Glomerular visceral epithelial cell (primary cell): Measurements from ENCODE around the gene HSD17B10.
"Not testable (repeated sequence)": the region's sequence is repeated elsewhere in the genome, so short reads cannot be mapped to it uniquely, and the experiment has no call there.

Experiments used
- DNase-seq: peaks from one replicate; pipeline ENCODE4 v3.0.0-alpha.2; 2016; ENCODE audit errors: extremely low spot score

HSD17B10 gene

DNA sequence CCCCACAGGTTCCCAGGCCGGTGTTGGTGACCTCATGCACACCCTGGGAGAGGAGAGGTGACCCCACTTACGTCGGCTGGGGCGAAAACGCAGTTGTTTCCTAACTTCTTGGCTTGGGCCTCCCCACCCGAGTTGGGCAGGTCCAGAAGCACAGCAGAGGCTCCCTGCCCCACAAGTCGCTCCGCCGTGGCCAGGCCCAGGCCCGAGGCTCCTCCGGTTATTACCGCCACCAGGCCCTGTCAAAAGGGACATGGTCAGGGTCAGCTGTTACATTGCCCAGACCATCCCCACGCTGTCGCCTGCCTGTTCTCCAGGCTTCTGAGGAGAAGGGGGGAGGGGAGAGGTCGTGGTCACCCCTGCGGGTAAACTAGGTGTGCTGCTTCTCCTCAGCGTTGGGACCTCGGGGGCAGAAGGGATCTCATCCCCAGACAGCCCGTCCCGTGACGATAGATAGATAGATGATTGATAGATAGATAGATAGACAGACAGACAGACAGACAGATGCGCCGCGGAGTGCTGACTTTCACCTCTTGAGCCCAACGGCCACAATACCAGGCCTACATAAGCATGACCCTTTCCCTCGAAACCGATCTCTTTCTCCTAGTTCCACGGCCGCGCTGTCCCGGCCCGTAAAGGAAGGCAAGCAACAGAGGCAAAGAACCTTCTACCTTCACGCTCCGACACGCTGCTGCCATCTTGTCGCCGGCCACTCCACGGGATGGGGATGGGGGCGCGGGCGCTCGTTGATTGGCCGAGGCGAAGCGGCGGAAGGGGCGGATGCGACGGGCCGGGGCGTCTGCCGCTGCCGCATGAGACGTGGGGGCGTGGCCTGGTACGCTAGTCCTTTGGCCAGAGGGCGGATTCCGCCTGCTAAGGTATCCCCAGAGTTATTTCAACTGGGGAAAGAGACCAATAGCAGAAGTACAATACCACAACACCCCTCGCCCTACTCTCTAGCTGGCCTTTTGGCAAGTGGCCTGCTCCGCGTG is at the start of gene HSD17B10:
Gene HSD17B10 (minus strand): TSS at position 720 of the 989 bp plus-strand sequence. CDS start 25 bp downstream, at position 695.
- peak; percentile 81 for DNase-seq

DNA sequence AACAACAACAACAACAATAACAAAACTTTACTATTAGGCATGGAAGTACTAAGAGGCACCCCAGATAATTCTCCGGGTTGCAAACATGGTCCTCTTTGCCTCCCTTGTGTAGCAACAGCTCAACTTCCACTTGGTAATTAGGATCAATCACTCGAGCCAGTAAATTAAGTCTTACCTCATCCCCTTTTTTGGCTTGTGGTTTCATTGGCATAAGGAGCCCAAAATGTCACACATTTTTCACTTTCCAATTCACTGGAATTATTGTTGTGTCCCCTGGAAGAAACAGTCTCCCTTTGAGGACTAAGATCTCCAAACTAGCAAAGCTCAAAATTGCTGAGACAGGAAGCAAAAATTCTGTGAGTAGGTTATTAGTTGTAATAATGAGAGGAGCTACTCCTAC is 49.2 kb upstream of the HSD17B10 start:
- no peak for DNase-seq

DNA sequence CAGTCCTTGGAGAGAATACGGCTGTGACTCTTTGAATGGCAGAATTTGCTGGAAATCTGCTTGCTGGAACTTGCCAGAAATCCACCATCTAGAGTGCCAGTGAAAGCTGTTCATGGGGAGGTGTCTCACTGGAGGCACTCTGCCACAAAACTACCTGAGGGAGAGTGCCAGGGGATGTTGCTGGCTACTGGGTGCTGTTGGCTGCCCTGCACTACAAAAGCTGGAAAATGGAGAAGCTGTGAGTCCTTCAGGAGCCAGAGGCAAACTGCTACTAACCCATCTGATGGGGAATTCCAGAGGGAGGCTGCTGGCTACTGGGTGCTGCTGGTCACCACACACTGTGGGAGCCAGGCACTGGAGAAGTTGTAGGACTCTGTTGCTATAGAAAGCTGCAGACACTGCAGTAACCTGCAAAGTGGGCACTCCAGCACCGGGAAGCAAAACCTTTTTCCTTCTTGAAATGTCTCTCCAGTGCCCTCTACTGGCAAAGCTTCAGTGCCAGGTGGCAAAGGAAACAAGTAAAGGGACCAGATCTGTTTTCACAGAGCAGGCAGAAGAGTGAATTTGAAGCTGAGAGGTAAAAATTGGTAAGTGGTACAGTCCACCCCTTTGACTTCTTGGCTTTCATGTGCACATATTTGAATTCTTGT is 47.8 kb upstream of the HSD17B10 start:
- peak; percentile 42 for DNase-seq

DNA sequence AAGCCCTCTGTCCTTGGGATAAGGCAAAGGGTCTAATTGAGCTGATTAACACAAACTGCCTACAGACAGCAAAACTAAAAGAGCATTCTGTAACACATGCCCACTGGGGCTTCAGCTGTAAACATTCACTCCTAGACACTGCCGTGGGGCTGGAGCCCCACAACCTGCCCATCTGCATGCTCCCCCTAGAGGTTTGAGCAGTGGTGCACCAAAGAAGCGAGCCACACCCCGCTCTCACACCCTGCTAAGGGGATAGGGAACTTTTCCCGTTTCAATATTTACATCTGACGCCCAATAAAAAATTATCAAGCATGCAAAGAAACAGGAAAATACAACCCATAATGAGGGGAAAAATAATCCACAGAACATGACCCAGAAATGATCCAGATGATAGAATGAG is 46.9 kb upstream of the HSD17B10 start:
- DNase-seq = no peak

DNA sequence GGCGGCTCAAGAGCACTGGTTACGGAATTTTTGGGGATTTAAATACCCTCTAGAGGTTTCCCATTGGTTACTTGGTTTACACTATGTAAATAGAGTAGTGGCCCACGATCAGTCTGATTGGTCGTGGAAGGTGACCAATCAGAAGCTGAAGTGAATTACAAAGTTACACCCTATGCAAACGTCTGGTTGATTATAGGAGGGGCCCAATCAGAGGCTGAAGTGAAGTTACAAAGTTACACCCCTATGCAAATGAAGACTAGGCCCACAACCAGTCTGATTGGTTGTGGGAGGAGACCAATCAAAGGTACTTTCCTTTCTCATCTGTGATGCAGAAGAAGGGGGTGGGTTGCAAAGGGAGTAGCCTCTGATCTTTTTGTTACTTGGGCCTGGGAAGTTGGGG is 45.1 kb upstream of the HSD17B10 start:
- no peak for DNase-seq

DNA sequence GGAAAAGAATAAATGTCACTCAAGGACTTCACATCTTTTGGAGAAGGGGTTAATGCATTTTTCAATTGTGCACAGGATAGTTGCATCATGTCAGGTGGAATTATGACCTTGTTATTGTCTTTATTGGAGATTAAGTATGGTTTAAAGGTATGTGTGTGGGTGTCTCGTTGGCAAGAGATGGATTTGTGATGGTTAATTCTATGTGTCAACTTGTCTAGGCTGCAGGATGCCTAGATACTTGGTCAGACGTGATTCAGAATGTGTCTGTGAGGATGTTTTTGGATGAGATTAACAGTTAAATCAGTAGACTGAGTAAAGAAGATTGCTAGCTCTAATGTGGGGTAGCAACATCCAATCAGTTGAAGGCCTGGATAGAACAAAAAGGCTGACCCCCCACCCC is 42.2 kb upstream of the HSD17B10 start:
- no peak for DNase-seq

DNA sequence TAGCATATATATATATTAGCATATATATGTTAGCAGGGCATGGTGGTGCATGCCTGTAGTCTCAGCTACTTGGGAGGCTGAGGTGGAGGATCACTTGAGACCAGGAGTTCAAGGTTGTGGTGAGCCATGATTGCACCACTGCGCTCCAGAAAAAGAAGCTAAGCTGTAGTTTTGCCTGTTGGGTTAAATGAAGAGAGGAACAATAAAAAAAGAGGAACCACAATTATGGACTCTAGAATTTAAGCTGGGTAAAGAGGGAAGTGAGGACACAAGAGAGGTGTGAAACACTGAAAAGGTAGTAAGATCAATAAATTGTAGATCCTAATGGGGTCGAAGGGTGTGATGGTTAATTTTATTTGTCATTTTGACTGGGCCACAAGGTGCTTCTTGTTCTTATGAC is 40.5 kb upstream of the HSD17B10 start:
- DNase-seq = no peak

DNA sequence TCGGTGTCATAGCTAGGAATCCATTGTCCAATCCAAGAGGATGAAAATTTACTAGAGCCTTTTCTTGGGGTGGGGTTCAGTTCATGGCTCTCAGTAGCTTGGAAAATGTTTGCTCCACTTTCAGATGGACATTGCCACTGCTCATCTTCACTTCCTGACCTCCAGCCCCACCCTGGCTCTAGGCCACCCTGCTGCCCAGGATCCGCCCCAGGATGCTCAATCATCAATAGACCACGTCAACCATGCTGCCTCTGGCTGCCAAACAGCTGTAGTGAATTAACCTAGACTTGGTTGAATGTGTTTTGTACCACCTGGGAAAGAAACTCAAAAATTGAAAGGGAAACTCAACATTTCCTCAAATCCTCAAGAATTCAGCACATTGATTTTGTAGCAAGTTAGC is 37.2 kb upstream of the HSD17B10 start:
- DNase-seq = no peak

DNA sequence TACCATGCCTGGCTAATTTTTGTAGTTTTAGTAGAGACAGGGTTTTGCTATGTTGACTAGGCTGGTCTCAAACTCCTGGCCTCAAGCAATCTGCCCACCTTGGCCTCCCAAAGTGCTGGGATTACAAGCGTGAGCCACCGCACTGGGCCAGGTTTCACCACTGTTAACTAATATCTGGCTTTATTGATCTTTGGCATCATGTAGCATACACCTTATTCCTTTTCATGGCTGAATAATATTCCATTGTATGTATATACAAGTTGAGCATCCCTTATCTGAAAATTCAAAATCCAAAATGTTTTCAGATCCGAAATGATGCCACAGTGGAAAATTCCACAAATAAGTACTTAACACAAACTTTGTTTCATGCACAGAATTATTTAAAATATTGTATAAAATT is 34.5 kb upstream of the HSD17B10 start:
- not testable (repeated sequence) for DNase-seq

DNA sequence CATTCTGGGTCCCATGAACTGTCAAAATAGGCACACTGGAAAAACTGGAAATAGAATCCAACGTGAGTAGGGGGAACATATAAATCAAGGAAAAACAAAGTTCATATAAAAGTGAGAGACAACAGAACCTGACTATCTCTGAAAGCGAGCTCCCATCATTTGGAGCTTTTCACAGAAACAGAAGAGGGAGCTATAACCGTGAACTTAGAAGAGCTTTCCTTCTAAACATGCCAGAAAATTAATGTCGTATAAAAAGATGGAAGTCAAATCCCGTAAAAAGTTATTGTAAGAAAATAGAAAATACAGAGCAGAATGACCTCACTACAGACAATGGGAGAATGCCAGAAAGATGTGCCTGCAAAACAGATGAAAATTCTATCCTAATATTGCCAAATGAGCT is 23.9 kb upstream of the HSD17B10 start:
- DNase-seq = no peak

DNA sequence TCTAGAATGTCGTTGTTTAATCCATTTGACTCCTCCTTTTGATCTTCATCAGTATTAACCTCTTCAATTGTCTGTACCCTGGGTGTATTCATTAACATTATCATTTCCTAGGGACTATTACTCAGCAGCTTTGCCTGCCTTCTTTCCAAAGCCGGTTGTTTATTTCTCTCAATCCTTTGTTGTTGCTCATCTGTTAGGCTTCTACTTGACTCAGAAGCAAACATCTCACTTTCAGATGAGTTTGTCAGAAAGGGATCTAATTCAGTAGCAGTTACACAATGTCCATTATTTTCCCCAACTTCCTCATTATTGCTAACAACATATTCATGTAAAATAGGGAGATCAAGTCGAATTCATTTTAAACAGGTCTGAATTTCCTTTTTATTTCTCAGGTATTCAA is 22.1 kb upstream of the HSD17B10 start:
- DNase-seq = no peak

DNA sequence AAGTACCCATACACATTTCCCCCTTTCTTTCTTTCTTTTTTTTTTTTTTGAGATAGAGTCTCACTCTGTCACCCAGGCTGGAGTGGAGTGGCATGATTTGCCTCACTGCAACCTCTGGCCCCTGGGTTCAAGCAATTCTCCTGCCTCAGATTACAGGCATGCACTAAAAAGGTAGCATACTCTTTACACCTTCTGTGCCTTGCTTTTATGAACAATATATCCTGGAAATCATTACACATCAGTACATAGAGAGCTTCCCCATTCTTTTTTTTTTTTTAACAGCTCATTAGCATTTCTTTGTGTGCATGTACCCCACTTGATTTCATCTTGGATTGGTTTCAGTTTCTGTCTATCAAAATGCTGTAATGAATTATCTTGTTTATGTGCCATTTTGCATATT is 18.6 kb upstream of the HSD17B10 start:
- no peak for DNase-seq

DNA sequence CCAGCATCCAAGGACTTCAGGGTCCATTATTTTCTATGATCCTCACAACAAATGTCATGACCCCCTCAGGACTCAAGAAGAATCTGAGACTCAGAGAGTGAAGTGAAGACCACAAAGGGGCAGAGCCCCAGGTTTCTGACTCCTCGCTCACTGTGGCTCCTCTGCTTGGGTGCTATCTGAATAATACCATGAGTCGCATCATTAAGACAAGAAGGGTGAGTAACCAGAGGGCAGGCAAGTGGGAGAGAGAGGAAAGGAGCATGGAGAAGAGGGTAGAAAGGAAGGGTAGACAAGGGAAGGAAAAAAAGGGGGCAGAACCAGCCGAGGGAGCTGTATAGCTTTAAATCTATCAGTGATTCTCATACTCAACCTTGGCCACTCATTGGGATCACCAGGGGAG is 15.5 kb upstream of the HSD17B10 start:
- DNase-seq = no peak

DNA sequence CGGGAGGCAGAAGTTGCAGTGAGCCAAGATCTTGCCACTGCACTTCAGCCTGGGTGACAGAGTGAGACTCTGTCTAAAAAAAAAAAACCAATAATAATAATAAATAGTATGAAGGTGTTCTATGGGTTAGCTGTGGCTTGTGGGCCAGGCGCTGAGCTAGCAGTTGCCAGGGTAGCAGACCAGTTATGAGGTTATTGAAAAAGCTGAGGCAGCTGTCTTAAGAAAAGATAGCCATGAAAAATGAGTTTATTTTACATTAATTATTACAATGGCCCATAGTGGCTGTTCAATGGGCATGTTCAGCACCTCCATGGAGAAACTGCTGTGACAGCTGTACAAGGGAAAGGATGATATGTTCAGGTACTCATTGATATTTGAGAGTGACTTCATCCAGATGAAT is 13.3 kb upstream of the HSD17B10 start:
- DNase-seq = no peak

DNA sequence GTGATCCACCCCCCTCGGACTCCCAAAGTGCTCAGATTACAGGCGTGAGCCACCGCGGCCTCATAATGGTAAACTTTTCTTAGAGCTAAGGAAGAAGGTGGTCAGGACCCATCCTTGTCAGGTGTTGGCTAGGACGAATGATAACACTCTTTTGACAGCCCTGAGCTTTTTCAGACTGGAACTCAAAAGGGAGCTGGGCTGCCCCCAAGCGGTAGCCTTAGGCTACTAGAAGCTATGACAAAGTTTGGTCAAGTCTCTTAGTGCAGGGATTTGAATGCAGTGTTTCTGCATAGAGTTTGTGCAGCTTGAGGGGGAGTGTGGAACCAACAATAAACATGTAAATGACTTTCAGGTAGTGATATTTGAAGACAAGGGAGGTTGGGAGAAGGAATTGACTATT is 11.8 kb upstream of the HSD17B10 start:
- peak; percentile 24 for DNase-seq

DNA sequence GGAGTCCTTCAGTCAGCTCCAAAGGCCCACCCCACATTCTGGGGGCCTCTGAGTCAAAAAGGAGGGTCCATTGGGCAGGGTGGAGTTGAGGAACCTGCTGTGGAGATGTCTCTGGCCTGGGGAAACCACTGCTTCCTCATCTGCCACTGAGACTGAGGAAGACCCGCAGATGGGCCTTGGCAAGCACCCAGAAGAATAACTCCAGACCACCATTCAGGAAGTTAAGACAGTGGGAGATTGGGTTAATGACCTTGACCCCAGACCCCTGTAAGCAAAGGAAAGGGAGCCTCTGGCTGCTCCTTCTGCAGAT is 8.1 kb upstream of the HSD17B10 start:
- DNase-seq = no peak

DNA sequence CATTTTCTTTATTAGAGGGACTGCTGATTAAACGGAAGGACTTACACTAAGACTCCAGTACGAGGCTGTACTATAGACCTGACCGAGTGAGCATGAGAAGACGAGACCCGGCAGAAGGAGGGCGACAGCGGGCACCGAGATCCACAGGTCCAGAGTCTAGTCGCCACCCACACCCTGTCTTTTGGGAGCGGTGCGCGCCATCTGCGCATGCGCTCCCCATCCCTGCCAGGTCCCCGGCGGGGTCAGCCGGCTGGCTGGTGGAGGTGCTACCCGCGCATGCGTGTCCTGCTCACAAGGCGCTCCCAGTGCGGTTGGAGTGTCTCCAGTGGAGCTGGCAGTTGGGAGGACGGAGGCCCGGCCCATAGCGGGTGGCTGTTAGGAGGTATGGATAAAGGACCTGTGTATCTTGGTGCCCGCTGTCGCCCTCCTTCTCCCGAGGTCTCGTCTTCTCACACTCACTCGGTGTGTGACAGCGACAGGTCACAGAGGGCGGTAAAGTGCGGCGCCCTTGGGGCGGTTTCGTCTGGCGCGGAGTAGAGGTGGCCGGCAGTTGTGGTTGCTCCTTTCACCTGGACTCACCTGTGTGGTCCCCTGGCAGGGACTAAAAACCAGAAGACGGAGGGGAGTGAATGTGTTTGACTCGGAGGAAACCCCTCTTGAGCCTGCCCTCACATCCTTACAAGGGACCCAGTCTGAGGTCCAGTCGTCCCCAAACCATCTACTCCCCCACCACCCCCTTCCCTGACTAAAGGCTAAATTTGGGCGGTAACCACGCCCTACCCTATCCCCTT is 7.6 kb upstream of the HSD17B10 start:
- DNase-seq = peak; percentile 79

DNA sequence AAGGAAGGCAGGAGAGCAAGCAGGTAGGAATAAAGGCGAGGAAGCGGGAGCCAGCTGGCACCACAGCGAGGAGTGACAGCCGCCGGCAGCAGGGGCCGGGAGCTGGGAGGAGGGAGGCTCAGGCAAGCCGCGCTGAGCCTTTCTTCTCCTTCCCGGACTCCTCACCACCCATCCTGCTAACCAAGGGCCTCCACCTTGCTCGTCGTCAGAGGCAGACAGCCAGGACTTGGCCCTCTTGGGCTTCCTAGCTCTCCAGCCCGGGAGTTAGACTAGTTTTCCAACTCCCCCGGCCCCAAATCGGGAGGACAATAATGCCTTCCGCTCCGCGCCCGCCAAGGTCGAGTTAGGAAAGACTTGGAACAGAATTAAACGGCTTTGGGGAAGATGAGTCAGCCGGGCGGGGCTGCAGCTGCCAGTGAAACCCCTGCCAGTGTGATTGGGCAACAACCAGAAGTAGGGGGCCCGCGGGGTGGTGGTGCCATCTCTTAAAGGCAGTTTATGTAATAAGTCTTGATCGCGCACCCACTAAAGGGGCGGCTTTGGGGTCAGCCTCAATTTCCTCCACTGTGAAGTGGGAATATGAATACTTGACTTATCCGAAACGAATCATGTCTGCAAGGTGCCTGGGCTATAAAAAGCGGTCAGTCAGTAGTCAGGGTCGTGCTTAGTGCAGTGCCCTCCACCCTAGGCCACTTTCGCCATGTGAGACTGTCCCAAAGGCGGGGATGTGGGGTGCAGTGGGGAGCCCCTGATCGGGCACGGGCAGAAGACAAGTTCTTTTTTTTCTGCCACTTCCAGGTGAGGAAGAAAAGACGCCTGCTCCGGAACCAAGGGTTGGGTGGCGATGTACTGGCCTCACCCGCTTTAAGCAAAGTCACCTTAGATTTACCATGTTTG is 6.7 kb upstream of the HSD17B10 start:
- DNase-seq = peak; percentile 46

DNA sequence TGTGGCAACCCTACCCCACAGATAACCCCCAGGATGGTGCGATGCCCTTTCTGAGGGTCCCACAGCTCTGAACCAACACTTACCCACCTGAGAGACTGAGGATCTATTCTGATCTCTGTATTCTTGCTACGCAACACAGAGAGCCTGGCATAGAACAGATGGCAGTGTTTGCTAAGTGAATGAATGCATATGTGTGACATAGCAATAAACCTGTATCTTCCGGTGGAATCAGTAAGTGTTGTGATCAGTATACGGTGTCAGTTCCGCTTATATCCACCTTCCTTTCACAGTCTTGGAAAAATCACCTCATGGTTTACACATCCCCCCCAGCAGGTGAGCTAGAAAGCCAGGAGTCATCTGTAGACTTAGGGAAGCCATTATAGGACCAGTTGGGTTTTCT is 5.9 kb upstream of the HSD17B10 start:
- no peak for DNase-seq

DNA sequence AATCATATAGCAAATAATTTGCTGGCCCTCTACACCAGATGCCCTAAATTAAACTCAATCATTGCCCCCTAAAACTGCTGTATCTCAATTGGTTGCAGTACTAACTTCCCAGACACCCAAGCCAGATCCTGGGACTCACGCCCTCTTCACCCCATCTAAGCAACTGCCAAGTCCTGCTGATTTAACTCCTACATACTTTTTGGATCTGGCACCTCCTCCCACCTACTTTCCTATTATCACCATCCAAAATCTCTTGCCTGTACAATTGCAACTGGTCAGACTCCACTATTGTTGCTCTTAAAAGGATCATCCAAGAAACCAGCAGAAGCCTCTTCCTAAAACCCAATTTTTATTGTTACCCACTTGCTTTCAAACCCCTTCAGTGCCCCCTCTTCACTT is 4.7 kb upstream of the HSD17B10 start:
- DNase-seq = no peak

DNA sequence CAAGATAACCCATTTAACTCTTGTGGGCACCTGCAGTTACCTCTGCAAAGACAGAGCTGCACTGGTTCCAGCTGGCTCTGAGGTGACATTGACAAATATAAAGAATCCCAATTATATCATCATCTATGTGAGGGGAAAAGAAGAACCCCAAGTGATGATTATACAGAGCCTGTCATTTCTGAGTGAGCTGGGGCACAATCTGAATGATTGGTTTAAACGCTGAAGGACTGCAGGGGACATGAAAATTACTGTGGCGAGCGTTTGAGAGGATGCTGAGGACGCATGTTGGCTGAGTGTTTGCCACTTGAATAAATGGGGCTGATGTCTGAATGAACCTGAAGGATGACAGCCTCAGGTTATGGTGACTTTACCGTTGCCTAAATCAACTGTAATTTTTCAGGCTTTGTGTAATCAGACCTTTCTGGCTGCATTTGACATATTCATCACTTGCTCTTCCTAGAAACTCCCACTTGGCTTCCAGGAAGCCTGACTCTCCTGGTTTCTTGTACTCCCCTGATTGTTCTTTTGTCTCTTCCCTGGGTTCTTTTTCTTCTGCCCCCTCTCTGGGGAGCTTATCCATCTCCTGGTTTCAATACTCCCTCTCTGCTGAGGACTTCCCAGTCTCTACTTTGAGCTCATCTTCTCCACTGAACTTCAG is 4.1 kb upstream of the HSD17B10 start:
- DNase-seq = no peak
